OCI-LY1 (cell line): ENCODE measurements around the gene ZNF557.

Experiments used
- H2AFZ ChIP-seq: fragments of 200-600 bp; sonication (generic), shearing (Covaris generic); 2 replicates; pipeline ENCODE4 v1.6.0; 2014; ENCODE audit warnings: antibody characterized with exemption, mild to moderate bottlenecking, low read length
- H3F3A ChIP-seq: fragments of 200-600 bp; sonication (generic), shearing (Covaris generic); 2 replicates; pipeline ENCODE4 v1.6.0; 2014; ENCODE audit warnings: mild to moderate bottlenecking, antibody characterized with exemption, low read length, moderate library complexity; ENCODE audit not compliant: insufficient read depth
- H3K27ac ChIP-seq: fragments of 200-600 bp; sonication (generic); 2 replicates; pipeline ENCODE4 v1.5.1; 2014; ENCODE audit warnings: low read length, mixed run types, mild to moderate bottlenecking, low read depth; ENCODE audit not compliant: poor library complexity, severe bottlenecking
- H3K27me3 ChIP-seq: fragments of 200-600 bp; sonication (generic); 2 replicates; pipeline ENCODE4 v1.6.0; 2014; ENCODE audit warnings: antibody characterized with exemption, mild to moderate bottlenecking, low read length, moderate library complexity; ENCODE audit not compliant: insufficient read depth
- H3K36me3 ChIP-seq: fragments of 200-600 bp; sonication (generic); 2 replicates; pipeline ENCODE4 v1.6.1; 2014; ENCODE audit warnings: mild to moderate bottlenecking, antibody characterized with exemption, low read length, moderate library complexity, mixed read lengths; ENCODE audit not compliant: insufficient read depth
- H3K4me1 ChIP-seq: fragments of 200-600 bp; sonication (generic); 2 replicates; pipeline ENCODE4 v1.5.1; 2014; ENCODE audit warnings: mild to moderate bottlenecking, low read length, moderate library complexity; ENCODE audit not compliant: insufficient read depth, severe bottlenecking
- H3K4me2 ChIP-seq: fragments of 200-600 bp; sonication (generic), shearing (Covaris generic); 2 replicates; pipeline ENCODE4 v1.6.1; 2014; ENCODE audit warnings: low read length
- H3K4me3 ChIP-seq: fragments of 200-600 bp; sonication (generic); 2 replicates; pipeline ENCODE4 v1.5.1; 2014; ENCODE audit warnings: low read length, low read depth, mild to moderate bottlenecking, mixed read lengths; ENCODE audit not compliant: poor library complexity, severe bottlenecking
- H3K79me2 ChIP-seq: fragments of 200-600 bp; shearing (Covaris generic); 2 replicates; pipeline ENCODE4 v1.6.1; 2016; ENCODE audit warnings: mixed run types, low read length, mixed read lengths; ENCODE audit not compliant: insufficient read depth
- H3K9ac ChIP-seq: fragments of 200-600 bp; sonication (generic), shearing (Covaris generic); 2 replicates; pipeline ENCODE4 v1.6.1; 2014; ENCODE audit warnings: mild to moderate bottlenecking, low read length, mixed read lengths
- H3K9me2 ChIP-seq: fragments of 200-600 bp; sonication (generic), shearing (Covaris generic); 2 replicates; pipeline ENCODE4 v1.6.1; 2014; ENCODE audit warnings: low read depth, mild to moderate bottlenecking, low read length, mixed read lengths
- H3K9me3 ChIP-seq: fragments of 200-600 bp; shearing (Covaris generic); 2 replicates; pipeline ENCODE4 v1.6.1; 2014; ENCODE audit warnings: low read length, mixed read lengths
- H4K20me1 ChIP-seq: fragments of 200-600 bp; sonication (generic), shearing (Covaris generic); 2 replicates; pipeline ENCODE4 v1.6.0; 2016; ENCODE audit warnings: mild to moderate bottlenecking, low read length; ENCODE audit not compliant: insufficient read depth
- CTCF ChIP-seq: fragments of 200-600 bp; sonication (generic), shearing (Covaris generic); IDR thresholded peaks from 2 replicates; pipeline ENCODE4 v1.5.1; 2017; ENCODE audit warnings: mild to moderate bottlenecking, antibody characterized with exemption, low read length, moderate library complexity, mixed read lengths
- EZH2 ChIP-seq: fragments of 200-600 bp; sonication (generic), shearing (Covaris generic); IDR thresholded peaks from 2 replicates; pipeline ENCODE4 v1.8.0; 2017; ENCODE audit warnings: borderline replicate concordance, mixed run types, mild to moderate bottlenecking, antibody characterized with exemption, low read length, moderate library complexity, mixed read lengths

The ZNF557 gene

GRCh38 chr19:7130043-7130442 is 60.5 kb downstream of the ZNF557 start:
- H4K20me1 ChIP-seq = no peaks in the 10 kb centered on the region
- no peak overlapping the region for H3K4me3 ChIP-seq
- H3K9me2 ChIP-seq = no peaks in the 10 kb centered on the region
- H3K4me1 ChIP-seq = no peaks in the 10 kb centered on the region
- TF ChIP-seq CTCF (no peak), EZH2 (no peak)
- H3K36me3 ChIP-seq = no peaks in the 10 kb centered on the region; the same call in 1 of the 2 replicates
- no peaks in the 10 kb centered on the region for H3K9me3 ChIP-seq
- no peak overlapping the region for H2AFZ ChIP-seq
- H3F3A ChIP-seq = no peaks in the 10 kb centered on the region
- H3K4me2 ChIP-seq = no peak overlapping the region
- no peak overlapping the region for H3K9ac ChIP-seq
- peaks cover 4% of the 10 kb centered on the region; the same call in 1 of the 2 replicates for H3K27me3 ChIP-seq
- H3K79me2 ChIP-seq = no peaks in the 10 kb centered on the region
- H3K27ac ChIP-seq = no peak overlapping the region

- Histone ChIP-seq H3K9ac (no peak overlapping the region), H3K79me2 (no peaks in the 10 kb centered on the region), H2AFZ (no peak overlapping the region), H3K9me2 (no peaks in the 10 kb centered on the region), H3K27me3 (peaks cover 4% of the 10 kb centered on the region; the same call in 1 of the 2 replicates), H3K4me2 (no peak overlapping the region), H3K36me3 (no peaks in the 10 kb centered on the region), H3F3A (no peaks in the 10 kb centered on the region), H3K4me1 (no peaks in the 10 kb centered on the region), H3K4me3 (no peak overlapping the region), H3K27ac (no peak overlapping the region), H4K20me1 (no peaks in the 10 kb centered on the region), H3K9me3 (no peaks in the 10 kb centered on the region)
- no peak for TF ChIP-seq CTCF
- no peak for TF ChIP-seq EZH2
Observed at GRCh38 chr19:7132054-7132453, 62.6 kb downstream of the ZNF557 start.

GRCh38 chr19:7137120-7137519 is 67.6 kb downstream of the ZNF557 start:
- H3K36me3 ChIP-seq = no peaks in the 10 kb centered on the region
- no peak for TF ChIP-seq EZH2
- TF ChIP-seq CTCF = no peak
- H3K79me2 ChIP-seq = no peaks in the 10 kb centered on the region
- H3F3A ChIP-seq = no peaks in the 10 kb centered on the region
- H3K27me3 ChIP-seq = no peaks in the 10 kb centered on the region; the same call in 1 of the 2 replicates
- H3K9ac ChIP-seq = no peak overlapping the region
- peaks cover 10% of the 10 kb centered on the region; the same call in 1 of the 2 replicates for H3K9me3 ChIP-seq
- H3K4me1 ChIP-seq = no peaks in the 10 kb centered on the region
- no peaks in the 10 kb centered on the region for H4K20me1 ChIP-seq
- H3K9me2 ChIP-seq = no peaks in the 10 kb centered on the region
- H3K4me2 ChIP-seq = no peak overlapping the region
- no peak overlapping the region for H2AFZ ChIP-seq
- no peak overlapping the region for H3K27ac ChIP-seq
- H3K4me3 ChIP-seq = no peak overlapping the region
